Trophoblast cell (in vitro differentiated cells and primary cell): ENCODE results near the gene LIN7C.
A peak's percentile ranks its signal among the peaks of the same experiment; 100 is the strongest.

Source experiments
- DNase-seq, 2 donors: peaks; one replicate each; pipeline ENCODE4 v3.0.0-alpha.2; 2016
- H2AFZ ChIP-seq: 2 replicates; pipeline ENCODE4 v1.6.1; 2013; ENCODE audit warnings: low read length, moderate library complexity, mild to moderate bottlenecking; ENCODE audit not compliant: insufficient read depth, poor library complexity
- H2AK5ac ChIP-seq: 2 replicates; pipeline ENCODE4 v1.6.1; 2013; ENCODE audit warnings: mild to moderate bottlenecking, low read length
- H2BK120ac ChIP-seq: 2 replicates; pipeline ENCODE4 v1.6.1; 2013; ENCODE audit warnings: low read length, mild to moderate bottlenecking, moderate library complexity; ENCODE audit not compliant: insufficient read depth, poor library complexity
- H2BK12ac ChIP-seq: 2 replicates; pipeline ENCODE4 v1.6.1; 2013; ENCODE audit warnings: mild to moderate bottlenecking, low read length, moderate library complexity
- H2BK5ac ChIP-seq: 2 replicates; pipeline ENCODE4 v1.6.1; 2013; ENCODE audit warnings: low read length, low read depth, moderate library complexity, mild to moderate bottlenecking; ENCODE audit not compliant: poor library complexity
- H3K14ac ChIP-seq: 2 replicates; pipeline ENCODE4 v1.6.1; 2013; ENCODE audit warnings: mild to moderate bottlenecking, low read length
- H3K18ac ChIP-seq: 2 replicates; pipeline ENCODE4 v1.6.1; 2013; ENCODE audit warnings: mild to moderate bottlenecking, low read length
- H3K23ac ChIP-seq: 2 replicates; pipeline ENCODE4 v1.6.1; 2013; ENCODE audit warnings: low read length
- H3K27ac ChIP-seq: 2 replicates; pipeline ENCODE4 v1.5.1; 2013; ENCODE audit warnings: low read depth, mild to moderate bottlenecking, inconsistent platforms, low read length, moderate library complexity
- H3K27me3 ChIP-seq: 2 replicates; pipeline ENCODE4 v1.6.1; 2013; ENCODE audit warnings: inconsistent platforms, mild to moderate bottlenecking, low read length, moderate library complexity; ENCODE audit not compliant: insufficient read depth
- H3K36me3 ChIP-seq, 2 experiments: 1 replicate in 1 of 2; 2 replicates in 1 of 2; pipeline ENCODE4 v1.6.1; 2013; ENCODE audit warnings: low read length in 2 of 2, mild to moderate bottlenecking in 2 of 2, moderate library complexity in 1 of 2; ENCODE audit not compliant: insufficient read depth in 2 of 2, control insufficient read depth in 1 of 2
- H3K4ac ChIP-seq: 2 replicates; pipeline ENCODE4 v1.6.1; 2013; ENCODE audit warnings: low read depth, mild to moderate bottlenecking, low read length, moderate library complexity
- H3K4me1 ChIP-seq, 2 experiments: 1 replicate in 1 of 2; 2 replicates in 1 of 2; pipeline ENCODE4 v1.6.1; 2013; ENCODE audit warnings: low read length in 2 of 2, mild to moderate bottlenecking in 2 of 2, moderate library complexity in 1 of 2; ENCODE audit not compliant: insufficient read depth in 2 of 2, control insufficient read depth in 1 of 2
- H3K4me2 ChIP-seq: 2 replicates; pipeline ENCODE4 v1.6.1; 2013; ENCODE audit warnings: inconsistent platforms, mild to moderate bottlenecking, low read length, moderate library complexity
- H3K4me3 ChIP-seq: 2 replicates; pipeline ENCODE4 v1.5.1; 2013; ENCODE audit warnings: mild to moderate bottlenecking, low read depth, low read length, inconsistent platforms
- H3K79me1 ChIP-seq: one replicate; pipeline ENCODE4 v1.6.1; 2013; ENCODE audit warnings: low read length
- H3K79me2 ChIP-seq: 2 replicates; pipeline ENCODE4 v1.6.1; 2013; ENCODE audit warnings: low read length, mild to moderate bottlenecking; ENCODE audit not compliant: control insufficient read depth, insufficient read depth, poor library complexity
- H3K9ac ChIP-seq: 2 replicates; pipeline ENCODE4 v1.6.1; 2013; ENCODE audit warnings: mild to moderate bottlenecking, low read length
- H3K9me3 ChIP-seq: 2 replicates; pipeline ENCODE4 v1.6.1; 2013; ENCODE audit warnings: low read depth, mild to moderate bottlenecking, control low read depth, inconsistent platforms, low read length; ENCODE audit not compliant: insufficient read depth
- H4K12ac ChIP-seq: 2 replicates; pipeline ENCODE4 v1.6.1; 2013; ENCODE audit warnings: low read depth, mild to moderate bottlenecking, low read length, moderate library complexity
- H4K8ac ChIP-seq: 2 replicates; pipeline ENCODE4 v1.6.1; 2013; ENCODE audit warnings: low read depth, mild to moderate bottlenecking, low read length, moderate library complexity
- H4K91ac ChIP-seq: one replicate; pipeline ENCODE4 v1.6.1; 2013; ENCODE audit warnings: low read depth, mild to moderate bottlenecking, low read length, moderate library complexity
- WGBS: extraction: QIAGEN DNeasy Blood & Tissue Kit; methylation state at CpG from one replicate; pipeline ENCODE4 v1.1.7; 2013; ENCODE audit warnings: missing lambda C conversion rate; ENCODE audit not compliant: insufficient read length, insufficient coverage; ENCODE audit errors: extremely low coverage; 5-methylcytosine and 5-hydroxymethylcytosine counted together

The LIN7C gene

DNA sequence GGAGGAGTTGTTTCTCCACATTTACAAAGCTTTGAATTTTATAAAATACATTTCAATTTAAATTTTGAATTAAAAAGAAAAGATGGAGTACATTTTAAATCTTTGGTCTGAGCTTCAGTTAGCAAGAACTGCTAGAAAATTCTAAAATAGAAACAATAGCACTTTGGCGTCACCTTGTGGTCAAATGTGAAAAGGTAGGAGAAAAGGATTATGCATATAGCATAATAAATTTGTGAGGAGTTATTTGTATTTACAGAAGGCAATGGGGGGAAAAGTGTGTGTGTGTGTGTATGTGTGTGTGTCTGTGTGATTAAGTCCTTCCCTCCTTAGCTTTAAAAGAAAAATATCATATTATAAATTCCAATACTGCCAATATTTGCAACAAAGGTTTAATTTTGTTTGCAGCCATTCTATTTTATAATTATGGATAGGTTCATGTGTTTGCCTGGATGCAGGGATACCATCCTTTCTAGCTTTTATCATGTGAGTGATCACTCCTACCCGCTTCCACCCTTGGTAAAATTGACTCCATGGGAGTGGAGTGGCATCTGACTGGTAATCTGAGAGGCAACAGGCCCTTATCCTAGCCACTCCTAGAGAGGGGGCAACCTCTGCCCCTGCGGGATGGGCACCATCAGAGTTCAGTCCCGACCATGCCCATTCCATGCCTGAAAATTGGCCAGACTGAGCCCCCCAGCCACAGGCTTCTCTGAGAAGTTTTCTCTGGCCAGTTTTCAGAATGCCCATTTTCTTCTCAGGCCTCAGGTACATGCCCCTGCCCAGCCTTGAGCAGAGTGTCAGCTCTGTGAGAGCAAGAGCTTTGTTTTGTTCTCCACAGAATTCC, 20.4 kb downstream of the LIN7C start:
- Histone ChIP-seq H2BK12ac (no peak overlapping the region), H4K8ac (no peak overlapping the region), H3K4me1 (no peaks in the 10 kb centered on the region), H3K79me2 (no peaks in the 10 kb centered on the region), H4K12ac (no peak overlapping the region), H3K79me1 (no peaks in the 10 kb centered on the region), H3K14ac (no peak overlapping the region), H3K18ac (no peak overlapping the region), H3K23ac (no peak overlapping the region), H2BK5ac (no peak overlapping the region), H3K27me3 (no peaks in the 10 kb centered on the region), H3K9me3 (peaks cover 3% of the 10 kb centered on the region), H3K4ac (no peak overlapping the region), H4K91ac (no peak overlapping the region), H3K9ac (no peak overlapping the region), H3K4me2 (no peak overlapping the region), H2AFZ (no peak overlapping the region), H3K4me3 (no peak overlapping the region), H2BK120ac (no peak overlapping the region), H3K27ac (no peak overlapping the region), H3K36me3 (peaks cover 8% of the 10 kb centered on the region in 2 experiments), H2AK5ac (no peak overlapping the region)
- peak; percentile 42 to 90 for DNase-seq
- no CpG with 5 or more reads among the region's 4 CpGs for WGBS

DNA sequence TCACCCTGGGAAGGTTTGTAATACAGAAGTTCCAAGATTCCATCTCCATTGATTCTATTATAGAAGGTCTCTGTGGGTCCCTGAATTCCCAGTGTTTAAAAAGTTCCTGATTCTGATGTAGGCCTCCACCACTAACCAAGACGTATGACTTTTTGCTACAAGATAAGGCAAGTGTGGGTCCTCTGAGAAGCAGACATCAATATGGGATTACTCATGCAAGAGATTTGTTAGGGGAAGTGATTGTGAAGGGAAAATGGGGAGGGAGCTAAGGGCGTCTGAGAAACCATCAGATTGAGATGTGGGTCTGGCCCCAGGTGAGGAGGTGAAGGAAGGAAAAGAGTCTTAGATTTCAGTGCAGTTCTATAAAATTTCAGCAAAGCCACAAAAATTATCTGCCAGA, 23.8 kb downstream of the LIN7C start:
- no peak overlapping the region for H3K27ac ChIP-seq
- WGBS, result 100% methylated on average over 1 of the region's 2 CpGs
- no peak overlapping the region for H2AFZ ChIP-seq

DNA sequence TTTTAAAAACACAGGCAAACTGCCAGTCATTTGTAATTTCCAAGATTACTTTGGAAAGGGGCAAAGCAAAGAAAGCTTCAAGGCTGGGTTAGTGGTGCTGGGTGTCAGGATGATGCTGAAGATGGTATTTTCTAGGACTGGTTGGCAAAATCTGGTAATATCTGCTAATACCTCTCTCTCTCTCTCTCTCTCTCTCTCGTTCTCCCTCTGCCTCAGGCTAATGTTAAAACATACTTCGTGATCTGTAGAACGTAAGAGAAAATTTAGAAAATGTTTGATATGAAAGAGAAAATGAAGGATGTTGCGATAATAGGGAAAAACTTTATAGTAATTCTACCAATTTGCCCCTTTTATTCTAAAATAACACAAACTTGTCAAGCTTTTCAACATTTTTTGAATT, 24.6 kb downstream of the LIN7C start:
- no peak overlapping the region for H4K8ac ChIP-seq
- H2BK12ac ChIP-seq, result no peak overlapping the region
- H3K79me2 ChIP-seq, result no peaks in the 10 kb centered on the region
- no peak overlapping the region for H3K14ac ChIP-seq
- DNase-seq, result peak in 1 of 2 donors; percentile 66
- H2BK120ac ChIP-seq, result no peak overlapping the region
- H4K91ac ChIP-seq, result no peak overlapping the region
- WGBS, result no CpG with 5 or more reads among the region's 4 CpGs
- no peaks in the 10 kb centered on the region for H3K4me1 ChIP-seq
- no peaks in the 10 kb centered on the region for H3K27me3 ChIP-seq
- H3K4me3 ChIP-seq, result no peak overlapping the region
- H3K18ac ChIP-seq, result no peak overlapping the region
- no peak overlapping the region for H2AK5ac ChIP-seq
- no peak overlapping the region for H4K12ac ChIP-seq
- no peaks in the 10 kb centered on the region for H3K36me3 ChIP-seq
- H3K4me2 ChIP-seq, result no peak overlapping the region
- H2AFZ ChIP-seq, result no peak overlapping the region
- no peak overlapping the region for H3K4ac ChIP-seq
- H3K9me3 ChIP-seq, result no peaks in the 10 kb centered on the region
- no peak overlapping the region for H3K23ac ChIP-seq
- H3K9ac ChIP-seq, result no peak overlapping the region
- H3K27ac ChIP-seq, result no peak overlapping the region
- H3K79me1 ChIP-seq, result no peaks in the 10 kb centered on the region
- no peak overlapping the region for H2BK5ac ChIP-seq

More for the DNA sequence above, 23.8 kb downstream of the LIN7C start:
- H2AK5ac ChIP-seq, result no peak overlapping the region
- no peaks in the 10 kb centered on the region for H3K79me1 ChIP-seq
- H3K23ac ChIP-seq, result no peak overlapping the region
- no peak overlapping the region for H3K4me2 ChIP-seq
- no peak overlapping the region for H3K9ac ChIP-seq
- H3K4ac ChIP-seq, result no peak overlapping the region
- H2BK5ac ChIP-seq, result no peak overlapping the region
- no peak overlapping the region for H4K8ac ChIP-seq
- H3K4me1 ChIP-seq, result no peaks in the 10 kb centered on the region
- peak in 1 of 2 donors; percentile 57 for DNase-seq
- no peaks in the 10 kb centered on the region for H3K79me2 ChIP-seq
- no peaks in the 10 kb centered on the region for H3K9me3 ChIP-seq
- no peak overlapping the region for H3K4me3 ChIP-seq
- no peak overlapping the region for H4K91ac ChIP-seq
- no peak overlapping the region for H2BK12ac ChIP-seq
- H3K14ac ChIP-seq, result no peak overlapping the region
- no peak overlapping the region for H4K12ac ChIP-seq
- H3K36me3 ChIP-seq, result no peaks in the 10 kb centered on the region
- H2BK120ac ChIP-seq, result no peak overlapping the region
- no peak overlapping the region for H3K18ac ChIP-seq
- no peaks in the 10 kb centered on the region for H3K27me3 ChIP-seq

DNA sequence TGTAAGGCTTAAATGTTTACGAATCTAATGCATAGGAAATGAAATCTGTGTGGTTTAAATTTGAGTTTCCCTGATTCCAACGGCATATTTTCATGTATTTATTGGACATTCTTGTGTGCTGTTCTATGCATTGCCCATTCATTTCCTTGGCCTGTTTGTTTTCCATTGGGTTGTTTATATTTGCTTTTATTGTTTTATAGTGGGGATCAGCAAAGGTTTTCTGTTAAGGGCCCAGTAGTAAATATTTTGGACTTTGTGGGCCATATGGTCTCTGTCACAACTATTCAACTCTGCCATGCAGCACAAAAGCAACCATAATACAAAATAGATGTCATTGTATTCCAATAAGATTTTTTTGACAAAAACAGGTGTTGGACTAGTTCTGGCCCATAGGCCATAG, 28.7 kb downstream of the LIN7C start:
- Histone ChIP-seq H3K27me3 (no peaks in the 10 kb centered on the region), H2BK12ac (no peak overlapping the region), H2BK120ac (no peak overlapping the region), H3K4me1 (peaks cover 3% of the 10 kb centered on the region in 2 experiments), H3K27ac (no peak overlapping the region), H2BK5ac (no peak overlapping the region), H3K79me1 (no peaks in the 10 kb centered on the region), H3K9me3 (no peaks in the 10 kb centered on the region), H3K79me2 (no peaks in the 10 kb centered on the region), H3K9ac (no peak overlapping the region), H4K12ac (no peak overlapping the region), H3K4me2 (no peak overlapping the region), H3K23ac (no peak overlapping the region), H3K18ac (no peak overlapping the region), H2AK5ac (no peak overlapping the region), H4K91ac (no peak overlapping the region), H3K4me3 (no peak overlapping the region), H3K36me3 (no peaks in the 10 kb centered on the region), H3K14ac (no peak overlapping the region), H3K4ac (no peak overlapping the region), H4K8ac (no peak overlapping the region), H2AFZ (no peak overlapping the region)
- WGBS, result no CpG with 5 or more reads among the region's 2 CpGs
- no peak for DNase-seq
